GM18907 (cell line): ENCODE data around the gene CTNNA2.

Source experiments
- ATAC-seq: cut with Tn5 transposase; IDR thresholded peaks from one replicate; pipeline ENCODE4 v1.9.1; 2021; ENCODE audit warnings: mild to moderate bottlenecking, moderate library complexity; ENCODE audit not compliant: unreplicated experiment

CTNNA2 gene

DNA sequence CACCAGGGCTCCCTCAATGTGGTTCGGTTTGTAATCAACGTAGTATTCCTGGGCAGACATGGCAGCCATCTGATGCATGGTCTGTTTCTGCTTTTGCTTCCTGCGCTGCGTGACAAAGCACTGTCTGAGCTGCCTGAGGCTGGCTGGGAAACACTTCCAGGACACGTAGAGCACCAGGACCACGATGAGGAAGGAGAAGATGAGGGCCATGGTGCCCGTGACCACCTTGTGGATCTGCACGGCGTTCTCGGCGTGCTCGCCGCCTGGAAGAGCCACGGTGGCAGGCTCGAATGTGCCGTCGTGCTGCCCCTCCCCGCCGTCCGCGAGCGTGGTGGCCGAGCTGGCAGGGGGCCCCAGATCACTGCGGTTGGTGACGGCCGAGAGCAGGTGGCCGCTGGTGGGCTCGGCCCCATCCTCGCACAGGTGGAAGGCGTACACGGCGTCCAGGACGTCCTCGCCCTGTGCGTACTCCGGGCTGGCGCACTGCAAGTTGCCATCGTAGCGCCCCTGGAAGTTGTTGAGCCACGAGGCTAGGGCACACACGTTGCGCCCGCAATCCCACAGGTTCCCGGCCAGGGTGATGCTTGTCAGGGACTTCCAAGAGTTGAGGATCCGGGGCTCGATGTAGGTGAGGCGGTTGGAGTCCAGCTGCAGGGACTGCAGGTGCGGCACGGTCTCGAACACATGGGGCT, 789.6 kb downstream of the CTNNA2 start:
- ATAC-seq = no peak

DNA sequence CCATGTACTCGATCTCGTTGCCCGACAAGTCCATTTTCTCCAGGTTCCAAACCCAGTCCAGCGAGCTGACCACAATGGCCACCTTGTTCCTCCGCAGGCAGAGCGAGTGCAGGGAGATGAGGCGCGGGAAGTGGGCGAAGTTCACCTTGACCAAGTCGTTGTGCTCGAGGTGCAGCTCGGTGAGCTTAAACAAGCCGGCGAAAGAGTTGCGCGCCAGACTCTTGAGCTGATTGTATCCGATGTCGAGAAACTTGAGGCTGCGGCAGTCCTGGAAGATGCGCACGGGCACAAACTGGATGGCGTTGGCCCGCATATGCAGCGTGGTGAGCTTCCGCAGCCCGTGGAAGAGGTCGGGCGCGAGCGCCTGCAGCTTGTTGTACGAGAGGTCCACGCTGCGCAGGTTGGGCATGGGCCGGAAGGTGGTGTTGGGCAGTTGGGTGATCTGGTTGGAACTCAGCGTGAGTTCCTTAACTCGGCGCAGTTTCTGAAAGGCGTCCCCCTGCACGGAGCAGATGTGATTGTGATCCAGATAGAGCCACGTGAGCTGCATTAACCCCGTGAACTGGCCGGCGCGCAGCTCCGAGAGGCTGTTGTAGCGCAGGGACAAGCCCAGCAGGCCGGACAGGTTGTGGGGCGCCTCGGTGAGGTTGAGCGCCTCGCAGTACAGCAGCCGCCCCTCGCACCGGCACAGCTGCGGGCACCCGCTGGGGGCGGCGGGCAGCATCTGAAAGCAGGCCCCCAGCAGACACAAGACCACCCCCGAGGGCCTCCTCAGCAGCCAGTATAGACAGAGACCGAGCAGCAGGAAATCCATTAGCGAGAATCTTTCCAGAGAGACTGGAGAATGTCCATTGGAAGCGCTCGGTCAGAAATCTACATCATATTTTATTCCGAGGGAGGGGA, 790.4 kb downstream of the CTNNA2 start:
- no peak for ATAC-seq

DNA sequence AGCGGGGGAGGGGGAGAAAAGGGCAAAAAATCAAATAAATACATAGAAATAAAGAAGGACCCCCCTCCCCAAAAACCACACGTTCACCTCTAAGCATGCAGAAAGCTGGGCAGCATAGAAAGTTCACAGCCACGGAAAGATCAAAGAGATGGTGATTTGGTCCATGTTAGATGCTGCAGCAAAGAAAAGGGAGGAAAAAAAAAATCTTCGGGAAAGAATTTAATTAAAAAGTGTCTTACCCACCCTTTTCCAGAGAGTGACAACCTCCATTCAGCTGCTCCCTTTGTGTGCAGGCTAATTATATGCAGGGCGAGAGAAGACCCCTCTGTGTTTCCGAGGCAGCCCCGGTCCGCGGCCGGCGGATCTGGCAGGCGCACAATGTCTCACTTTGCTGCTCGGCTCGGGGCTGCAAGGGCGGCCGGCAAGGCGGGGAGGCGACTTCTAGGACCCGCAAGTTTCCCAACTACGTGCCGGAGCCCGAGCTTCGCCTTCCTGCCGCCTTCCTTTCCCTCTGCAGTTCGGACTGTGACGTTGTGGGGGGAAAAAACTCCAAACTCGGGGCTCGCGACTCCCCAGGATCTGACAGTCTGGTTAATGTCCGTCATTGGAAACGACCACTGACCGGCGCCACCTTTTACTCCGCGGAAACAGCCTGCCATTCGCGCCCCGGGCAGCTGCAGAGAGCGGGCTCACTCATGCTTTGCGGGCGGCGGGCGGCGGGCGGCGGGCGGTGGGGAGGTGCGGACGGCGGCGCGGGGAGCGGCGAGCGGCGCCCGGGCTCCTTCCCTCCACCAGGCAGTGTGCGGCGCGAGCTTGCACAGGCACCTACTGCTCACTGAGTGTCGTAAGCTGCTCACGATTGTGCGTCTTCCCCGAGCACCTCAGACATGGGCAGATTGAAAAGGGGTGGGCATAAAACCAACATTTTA, 791.3 kb downstream of the CTNNA2 start, which contains the start of gene LRRTM1:
Gene LRRTM1, minus strand, starts transcription at position 844 of the 929 bp plus-strand sequence. CDS start 933 bp downstream, outside the sequence.
- ATAC-seq = no peak

DNA sequence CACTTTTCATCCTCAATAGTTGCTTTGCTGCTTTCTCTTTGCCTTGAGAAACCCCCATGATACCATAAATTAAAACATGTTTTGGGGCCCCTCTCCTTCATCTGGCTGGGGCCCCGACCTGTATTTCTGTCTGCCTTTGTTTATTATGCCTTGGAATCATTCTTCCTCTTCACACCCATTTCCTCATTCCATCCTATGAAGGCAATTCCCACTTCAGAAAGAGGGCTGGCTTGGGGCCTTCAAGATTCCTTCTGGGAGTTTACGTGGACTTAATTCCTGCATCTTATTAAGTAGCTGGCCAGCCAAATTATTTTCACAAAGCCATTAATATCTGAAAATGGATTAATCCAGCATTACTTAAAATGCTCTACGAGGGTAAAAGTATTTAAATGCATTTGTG, 798.5 kb downstream of the CTNNA2 start:
- ATAC-seq = no peak

DNA sequence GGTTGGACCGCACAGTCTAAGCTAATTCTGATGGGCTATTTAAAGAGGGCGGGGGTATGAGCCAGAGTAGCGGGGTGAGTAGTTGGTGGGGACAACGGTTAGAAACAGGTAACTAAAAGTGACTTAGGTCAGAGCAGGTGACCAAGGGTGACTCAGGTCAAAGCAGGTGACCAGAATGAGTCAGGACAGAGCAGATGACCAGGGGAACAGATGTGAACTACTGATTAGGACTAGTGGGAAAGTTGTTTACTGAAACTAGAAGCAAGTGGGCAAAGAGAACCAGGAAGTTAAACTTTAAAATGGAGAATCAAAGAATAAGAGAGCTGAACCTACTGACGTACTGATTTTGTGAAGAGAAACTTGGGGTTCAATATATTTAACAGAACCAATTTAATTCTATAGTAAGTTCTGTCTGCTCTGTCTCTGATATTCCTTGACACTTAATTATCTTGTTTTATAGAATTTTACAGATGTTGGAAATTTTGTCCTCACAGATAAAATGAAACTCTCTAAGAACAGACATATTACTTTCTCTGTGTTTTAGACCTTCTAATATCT, 799.5 kb downstream of the CTNNA2 start:
- ATAC-seq = no peak

DNA sequence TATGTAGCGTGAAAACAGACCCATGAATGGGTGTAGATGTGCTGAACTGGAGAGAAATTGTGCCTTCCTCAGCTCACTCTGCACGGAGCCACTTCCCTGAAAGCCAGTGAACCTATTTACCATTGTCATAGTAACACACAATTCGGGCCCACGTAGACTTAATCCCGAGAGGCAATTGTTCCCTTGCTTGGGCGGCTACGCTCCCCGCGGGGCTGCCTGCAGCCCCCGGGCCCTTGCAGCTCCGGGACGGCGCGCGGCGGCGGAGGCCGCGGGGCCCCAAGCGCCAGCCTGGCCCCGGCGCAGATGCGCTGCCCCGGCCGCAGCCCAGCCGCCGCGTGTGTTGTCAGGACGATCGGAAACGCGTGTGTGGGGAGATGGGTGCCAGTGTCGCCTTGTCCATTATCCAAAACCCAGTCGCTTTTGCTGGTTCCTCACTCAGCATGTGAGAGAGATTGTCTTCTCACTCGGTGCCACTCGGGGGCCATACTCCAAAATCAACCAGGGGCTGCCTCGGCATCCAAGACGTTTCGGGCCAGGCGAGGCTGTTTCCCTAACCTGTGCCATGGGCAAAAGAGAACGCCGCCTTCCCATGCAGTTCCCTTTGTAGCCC, 809.6 kb downstream of the CTNNA2 start:
- ATAC-seq = no peak

DNA sequence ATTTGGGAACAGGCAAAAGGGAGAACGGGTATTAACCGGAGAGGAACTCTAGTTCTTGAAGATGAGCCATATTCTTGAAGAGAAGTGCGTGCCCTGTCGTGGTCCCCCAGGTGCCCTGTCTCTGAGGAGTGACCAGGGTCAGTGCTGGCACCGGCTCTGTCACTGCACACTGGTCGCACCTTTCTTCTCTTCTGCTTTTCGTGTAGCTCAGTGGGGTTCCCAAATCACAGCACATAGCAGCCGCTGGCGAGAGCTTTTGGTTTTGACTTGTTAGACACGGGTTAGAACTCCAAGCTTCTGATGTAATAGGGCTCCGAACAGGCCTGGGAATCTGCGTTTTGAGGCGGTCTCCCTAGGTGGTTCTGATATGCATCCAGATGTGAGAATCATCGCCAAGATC, 810.1 kb downstream of the CTNNA2 start:
- ATAC-seq = no peak

DNA sequence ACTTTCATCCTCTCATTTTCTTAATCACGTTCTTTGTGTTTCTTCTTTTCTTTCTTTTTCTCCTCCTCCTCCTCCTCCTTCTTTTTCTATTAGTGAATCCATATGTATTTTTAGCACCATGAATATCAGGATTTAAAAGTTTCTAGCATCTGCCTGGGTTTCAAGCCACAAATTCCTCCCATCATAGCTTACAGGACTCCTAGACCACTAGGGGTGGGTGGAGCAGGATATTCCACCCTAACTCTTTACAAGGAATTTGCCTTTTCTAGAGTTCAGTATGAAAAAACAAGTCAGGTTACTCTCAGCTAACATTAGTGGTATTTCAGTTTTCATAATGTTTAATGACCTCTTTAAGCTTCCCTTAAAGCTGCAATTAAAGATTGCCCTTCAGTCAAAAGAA, 810.8 kb downstream of the CTNNA2 start:
- no peak for ATAC-seq

DNA sequence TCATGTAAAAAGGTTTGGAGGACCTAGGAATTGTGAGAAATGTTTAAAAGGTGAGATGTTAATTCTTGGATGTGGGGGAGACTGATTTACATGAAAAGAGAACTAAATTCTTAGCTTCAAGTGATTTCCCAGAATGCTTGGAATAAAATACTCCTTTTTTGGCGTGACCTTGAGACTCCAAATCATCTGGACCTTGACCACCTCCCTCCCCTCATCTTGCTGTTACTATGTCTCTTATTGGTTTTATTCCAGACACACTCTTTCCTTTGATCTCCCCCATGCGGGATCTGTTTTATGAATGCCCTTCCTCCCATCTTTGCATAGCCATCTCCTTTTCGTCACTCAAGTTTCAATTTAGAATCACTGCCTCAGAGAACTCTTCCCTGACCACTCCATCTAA, 811.7 kb downstream of the CTNNA2 start:
- ATAC-seq = no peak

DNA sequence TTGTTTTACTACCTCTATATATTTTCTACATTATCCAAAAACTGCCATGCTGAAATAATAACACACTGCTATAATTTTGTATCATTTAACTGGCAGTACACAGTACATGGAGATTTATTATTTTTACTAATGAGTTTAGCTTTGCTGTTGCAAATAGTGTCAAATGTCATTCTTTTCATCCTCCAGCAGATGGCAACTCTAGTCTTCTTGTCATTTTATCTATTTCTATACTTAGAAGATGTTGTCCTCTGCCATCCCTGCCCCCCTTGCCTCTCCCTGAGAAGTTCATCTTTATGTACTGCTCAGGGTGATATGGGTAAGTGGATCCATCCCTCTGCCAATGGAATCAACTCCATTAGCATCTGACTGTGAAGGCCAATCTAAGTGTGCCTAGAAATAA, 813.4 kb downstream of the CTNNA2 start:
- no peak for ATAC-seq

DNA sequence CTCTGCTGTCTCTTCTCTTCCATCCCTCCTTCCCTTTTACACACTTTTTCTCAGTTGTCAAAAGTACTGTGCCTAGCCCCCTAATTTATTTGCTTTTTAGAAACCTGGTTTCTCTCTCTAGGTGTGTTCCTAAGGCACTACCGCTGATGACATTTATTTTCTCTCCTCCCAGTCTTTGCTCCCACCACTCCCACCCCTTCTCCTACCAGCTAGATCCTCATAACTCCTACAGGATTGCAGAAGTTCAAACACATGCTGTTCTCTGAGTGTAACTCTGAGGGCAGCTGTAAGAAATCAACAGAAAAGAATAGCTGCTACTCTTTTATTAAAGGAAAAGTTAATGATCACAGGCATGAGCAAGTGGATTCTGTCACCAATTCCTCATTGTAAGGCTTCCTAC, 814.0 kb downstream of the CTNNA2 start:
- ATAC-seq = no peak

DNA sequence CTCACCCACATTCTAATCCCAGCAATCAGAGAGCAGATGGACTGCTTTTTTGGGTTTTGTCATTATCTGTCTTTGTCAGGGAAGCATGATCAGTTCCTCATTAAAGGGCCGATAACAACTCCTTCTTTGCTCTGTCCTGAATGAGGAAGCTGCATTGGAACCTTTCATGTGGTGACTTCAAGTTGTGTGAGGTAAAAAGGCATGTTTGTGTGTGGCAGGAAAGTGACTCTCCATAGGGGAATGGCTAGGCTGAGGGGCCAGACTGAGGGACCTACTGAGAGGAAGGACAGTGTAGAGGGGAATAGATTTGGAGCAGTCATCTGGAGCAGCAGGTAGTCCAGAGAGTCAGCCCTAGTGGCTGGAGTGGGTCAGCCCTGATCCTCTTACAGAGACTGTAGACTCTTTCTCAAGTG, 815.3 kb downstream of the CTNNA2 start:
- ATAC-seq = no peak

DNA sequence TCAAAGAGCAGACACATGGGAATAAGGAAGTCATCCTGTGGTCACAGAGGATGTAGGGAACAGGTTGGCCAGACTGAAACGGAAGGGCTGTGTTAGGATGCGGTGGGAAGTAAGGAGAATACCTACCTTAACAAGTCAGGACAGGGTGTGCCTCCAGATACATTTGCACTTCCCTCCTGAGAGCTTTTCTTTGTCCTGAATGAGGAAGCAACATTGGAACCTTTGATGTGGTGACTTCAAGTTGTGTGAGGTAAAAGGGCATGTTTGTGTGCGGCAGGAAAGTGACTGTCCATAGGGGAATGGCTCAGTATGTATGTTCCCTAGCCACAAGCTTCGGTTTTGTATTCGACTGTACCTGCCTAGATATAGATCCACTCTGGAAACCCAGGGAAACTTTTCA, 816.6 kb downstream of the CTNNA2 start:
- ATAC-seq = no peak

DNA sequence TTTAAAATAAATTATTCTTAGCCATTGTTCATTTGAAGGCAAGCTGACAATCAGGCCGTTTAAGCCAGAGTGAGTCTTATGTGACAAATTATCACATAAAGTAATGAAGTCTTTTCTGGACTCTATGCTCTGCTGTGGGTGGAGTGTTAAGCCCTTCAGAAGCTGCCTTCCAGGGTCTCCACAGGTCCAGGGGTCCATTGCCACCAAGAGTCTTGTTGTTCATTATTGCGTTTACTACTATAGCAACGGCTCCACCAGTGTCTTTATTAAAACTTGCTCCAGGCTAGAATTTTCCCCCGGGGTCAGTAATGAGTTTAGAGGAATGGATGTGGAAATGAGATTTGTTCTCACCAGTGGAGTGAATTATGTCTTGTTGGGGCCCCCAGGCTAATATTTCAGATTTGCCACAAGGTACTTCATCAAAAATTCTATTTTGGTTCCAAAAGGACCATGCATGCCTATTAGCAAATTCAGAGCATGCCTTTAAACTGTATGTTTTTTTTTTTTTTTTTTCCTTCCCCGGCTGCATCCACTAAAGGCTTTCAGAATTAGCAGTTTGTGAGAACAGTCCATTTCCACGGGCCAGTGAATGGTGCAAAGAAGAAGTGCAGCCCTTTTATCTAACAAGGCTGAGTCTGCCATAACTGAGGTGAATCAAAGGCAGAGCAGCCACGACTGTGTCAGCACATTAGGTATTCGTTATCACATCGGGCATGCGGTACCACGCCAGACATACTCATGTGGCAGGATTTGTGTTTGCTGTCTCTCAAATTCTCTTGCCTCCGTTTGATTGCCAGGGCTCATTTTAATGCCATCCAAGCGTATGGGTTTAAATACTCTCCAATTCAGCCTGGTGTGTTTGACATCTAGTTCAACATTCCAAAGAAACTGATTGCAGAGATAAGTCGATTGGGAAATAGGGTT, 817.9 kb downstream of the CTNNA2 start:
- ATAC-seq = no peak

DNA sequence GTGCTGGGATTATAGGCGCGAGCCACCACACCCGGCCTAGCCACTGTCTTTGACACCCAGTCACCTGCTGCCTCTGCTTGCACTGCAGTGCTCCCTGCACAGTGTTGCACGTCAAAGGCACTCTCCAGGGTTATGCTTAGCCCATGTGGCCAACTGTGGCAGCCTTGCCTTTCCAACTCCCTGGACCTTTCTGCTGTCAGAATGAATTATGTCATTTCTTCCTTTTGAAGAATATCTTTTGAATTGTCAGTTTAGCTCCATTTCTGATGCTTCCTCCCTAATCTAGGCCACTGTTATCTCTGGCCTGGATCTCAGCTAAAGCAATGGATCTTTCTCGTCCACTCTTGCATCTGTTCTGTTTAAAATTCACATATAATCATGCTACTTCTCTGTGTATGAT, 821.0 kb downstream of the CTNNA2 start:
- ATAC-seq = no peak

DNA sequence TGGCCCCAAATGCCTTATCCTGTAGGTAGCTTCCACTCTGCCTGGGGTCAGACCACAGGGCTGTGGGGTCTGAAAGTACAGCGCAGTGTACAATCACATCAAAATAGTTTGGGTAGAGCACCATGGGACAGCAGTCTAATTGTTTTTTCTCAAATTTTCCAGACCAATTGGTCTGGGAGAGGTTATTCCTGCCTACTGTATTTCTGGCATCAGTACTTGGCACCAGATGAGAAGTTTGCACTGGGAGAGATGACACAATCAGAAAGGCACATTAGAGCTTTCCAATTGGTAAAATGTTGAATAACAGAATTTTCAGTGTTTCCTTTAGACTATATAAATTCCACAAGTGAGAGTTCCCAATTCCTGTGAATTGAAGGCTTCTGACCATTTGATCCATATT, 822.6 kb downstream of the CTNNA2 start:
- ATAC-seq = no peak

DNA sequence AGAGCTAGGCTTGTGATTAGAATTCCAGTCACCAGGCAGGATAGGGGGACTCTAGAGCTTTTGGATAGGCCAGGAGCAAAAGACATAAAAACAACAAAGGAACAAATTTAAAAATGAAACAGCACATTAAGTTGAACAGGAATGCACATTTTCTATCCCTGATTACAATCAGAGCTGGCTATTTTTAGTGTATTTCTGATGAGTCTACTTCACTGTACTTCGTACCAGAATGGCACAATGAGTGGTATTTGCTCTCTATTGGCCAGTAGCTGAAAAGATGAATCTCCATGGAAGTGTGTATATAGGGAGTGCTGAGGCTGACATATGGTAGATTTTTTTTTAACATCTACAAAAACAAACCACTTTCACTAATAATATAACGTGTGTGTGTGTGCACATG, 825.9 kb downstream of the CTNNA2 start:
- ATAC-seq = no peak

DNA sequence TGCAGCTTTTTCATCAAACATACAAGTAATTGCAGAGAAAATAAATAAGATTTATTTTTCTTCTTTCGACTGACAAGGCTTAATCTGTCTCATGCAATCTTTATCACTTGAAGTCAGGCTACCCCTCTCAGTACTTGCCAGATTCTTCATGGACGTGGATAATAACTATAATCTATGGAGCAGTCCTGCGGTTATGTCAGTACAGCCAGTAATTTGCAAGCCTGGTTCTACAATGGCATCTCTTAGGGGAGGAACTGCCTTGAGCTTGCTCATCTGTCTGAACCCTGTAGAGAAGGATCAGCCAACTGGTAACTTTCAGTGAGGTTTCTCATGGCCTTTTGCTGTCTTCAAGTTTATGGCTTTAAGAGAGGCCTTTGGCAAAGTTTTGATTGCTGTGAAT, 827.2 kb downstream of the CTNNA2 start:
- no peak for ATAC-seq

DNA sequence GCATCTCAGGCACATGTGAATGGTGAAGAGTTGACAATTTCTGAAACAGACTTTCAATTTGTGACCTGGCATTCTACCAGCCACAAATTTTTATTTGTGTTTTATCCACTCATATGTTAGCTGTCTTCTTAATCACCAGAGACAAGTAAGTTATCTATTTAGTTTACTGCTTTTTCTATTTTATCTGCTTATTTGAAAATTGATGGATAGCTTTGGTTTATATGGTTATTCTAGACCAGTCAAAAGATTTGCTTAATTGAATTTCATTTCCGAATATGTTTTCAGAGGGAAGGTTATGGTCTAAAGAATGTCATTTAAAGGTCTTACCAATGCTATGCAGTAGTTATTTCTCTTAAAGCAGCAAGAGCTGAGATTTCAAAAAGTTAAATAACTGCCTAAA, 835.2 kb downstream of the CTNNA2 start:
- no peak for ATAC-seq
